Stomach (tissue), 9 donors: ENCODE measurements around the gene MAGI1. TPM values are rescaled to one million over a fixed set of nuclear protein-coding genes. Genes with fewer than 3 reads are reported as not detected.
A peak's percentile ranks its signal among the peaks of the same experiment; 100 is the strongest.

ENCODE experiments used
- DNase-seq, 2 donors: peaks; one replicate each; pipeline versions ENCODE4 v3.0.0 to v3.0.0-alpha.2; 2013 to 2019
- H3K27ac ChIP-seq, 5 donors: fragments of 200-600 bp in 4 of 5; sonication (generic) in 4 of 5; one replicate each; pipeline ENCODE4 v1.5.1; 2013 to 2019; ENCODE audit warnings: mild to moderate bottlenecking in 1 of 5, moderate library complexity in 1 of 5
- H3K27me3 ChIP-seq, 3 donors: fragments of 200-600 bp; sonication (generic); one replicate each; pipeline ENCODE4 v1.5.1; 2017 to 2019; ENCODE audit warnings: mixed run types in 1 of 3
- H3K36me3 ChIP-seq, 4 donors: fragments of 200-600 bp; sonication (generic); 1 replicate in 3 of 4; 2 replicates in 1 of 4; pipeline ENCODE4 v1.5.1; 2016 to 2019
- H3K4me1 ChIP-seq, 4 donors: fragments of 200-600 bp; sonication (generic); one replicate each; pipeline ENCODE4 v1.5.1; 2016 to 2019
- H3K4me3 ChIP-seq, 4 donors: fragments of 200-600 bp; sonication (generic) in 3 of 4; one replicate each; pipeline ENCODE4 v1.5.1; 2016 to 2019; ENCODE audit warnings: mild to moderate bottlenecking in 1 of 4
- H3K9me3 ChIP-seq, 4 donors: fragments of 200-600 bp; sonication (generic); one replicate each; pipeline ENCODE4 v1.5.1; 2016 to 2019
- CTCF ChIP-seq, 7 experiments: fragments of 450-650 bp in 4 of 7; fragments of 200-600 bp in 3 of 7; sonication (generic) in 3 of 7; IDR thresholded peaks; one replicate each; pipeline ENCODE4 v1.5.1; 2016 to 2019; ENCODE audit warnings: antibody characterized with exemption in 7 of 7, control low read depth in 2 of 7, mild to moderate bottlenecking in 1 of 7
- EP300 ChIP-seq: sonication (generic); formaldehyde crosslinking; IDR thresholded peaks from one replicate; pipeline ENCODE4 v1.6.1; 2017; ENCODE audit warnings: antibody characterized with exemption
- POLR2A ChIP-seq, 4 donors: fragments of 450-650 bp; IDR thresholded peaks; one replicate each; pipeline ENCODE4 v1.6.1; 2016; ENCODE audit warnings: antibody characterized with exemption in 4 of 4, control low read depth in 2 of 4, mild to moderate bottlenecking in 1 of 4, moderate library complexity in 1 of 4
- POLR2AphosphoS5 ChIP-seq, 3 donors: sonication (generic); formaldehyde crosslinking; IDR thresholded peaks; one replicate each; pipeline ENCODE4 v1.6.1; 2016; ENCODE audit warnings: antibody characterized with exemption in 3 of 3
- WGBS, 5 donors: extraction: QIAGEN DNeasy Blood & Tissue Kit in 3 of 5; methylation state at CpG; one replicate each; pipeline versions ENCODE4 v1.1.5 to v1.1.7; 2013 to 2018; 5-methylcytosine and 5-hydroxymethylcytosine counted together
- intact Hi-C: fragments of 100-400 bp; cut with DNase I; formaldehyde crosslinking; loops from one replicate; pipeline ENCODE4 v1.15.1; 2023; ENCODE audit warnings: low total_unique reads
- polyA plus RNA-seq, 3 donors: library from polyadenylated mRNA; stranded (reverse); fragments of 200-250 nt; gene quantifications; one replicate each; pipeline ENCODE4 v1.2.3, GENCODE V29; 2013
- total RNA-seq, 5 donors: library from RNA; depleted of rRNA; stranded (reverse); fragments of >200 nt; gene quantifications; one replicate each; pipeline versions ENCODE4 v1.1.0 to v1.2.3, GENCODE V29; 2014 to 2016
- donor health status: healthy with polysubstance abuse.
- donor health status: Bipolar disorder and iron deficiency.
- donor health status: healthy.

The MAGI1 gene
- total and polyA plus RNA-seq, 8 donors = 5.7 to 237 (median 84.8) TPM

DNA sequence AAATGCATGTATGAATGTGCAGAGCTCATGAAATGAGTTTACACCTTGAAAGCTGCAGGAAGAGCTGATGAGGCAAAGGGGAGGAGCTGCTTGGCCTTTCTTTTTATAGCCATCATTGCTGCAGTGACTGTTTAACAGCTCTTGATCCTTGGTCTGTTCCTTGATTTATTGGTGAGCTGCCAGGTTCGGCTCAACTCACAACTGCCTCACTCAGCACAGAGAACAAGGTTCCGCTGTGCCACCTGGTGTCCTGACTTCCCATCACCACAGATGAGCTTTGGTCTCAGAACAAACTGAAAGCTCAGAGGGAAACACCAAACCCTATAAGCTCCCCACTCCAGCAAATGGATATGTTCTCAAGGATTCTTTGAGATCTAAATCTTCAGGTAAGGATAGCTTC lies 626.1 kb downstream of the MAGI1 start:
- 31 to 45% (median 38%) methylated on average over 2 of the region's 2 CpGs for WGBS, 5 donors
- TF ChIP-seq POLR2A (IDR thresholded peaks at IDR 0.05) = no peak
- TF ChIP-seq CTCF (IDR thresholded peaks at IDR 0.05) = peak in 1 of 7 experiments; percentile 23
- peak in 1 of 3 donors; percentile 2 for TF ChIP-seq POLR2AphosphoS5 (IDR thresholded peaks at IDR 0.05)
- TF ChIP-seq EP300 = no peak
- no peak overlapping the region for H3K27ac ChIP-seq
- no peak overlapping the region for H3K4me3 ChIP-seq
- no peaks in the 10 kb centered on the region for H3K27me3 ChIP-seq
- peaks cover 0 to 5% (median 0%) of the 10 kb centered on the region in 4 donors for H3K36me3 ChIP-seq
- intact Hi-C loops = no loop called here
- H3K4me1 ChIP-seq = peaks cover 0 to 16% (median 3%) of the 10 kb centered on the region in 4 donors
- DNase-seq = peak; percentile 39 to 82
- H3K9me3 ChIP-seq = no peaks in the 10 kb centered on the region

DNA sequence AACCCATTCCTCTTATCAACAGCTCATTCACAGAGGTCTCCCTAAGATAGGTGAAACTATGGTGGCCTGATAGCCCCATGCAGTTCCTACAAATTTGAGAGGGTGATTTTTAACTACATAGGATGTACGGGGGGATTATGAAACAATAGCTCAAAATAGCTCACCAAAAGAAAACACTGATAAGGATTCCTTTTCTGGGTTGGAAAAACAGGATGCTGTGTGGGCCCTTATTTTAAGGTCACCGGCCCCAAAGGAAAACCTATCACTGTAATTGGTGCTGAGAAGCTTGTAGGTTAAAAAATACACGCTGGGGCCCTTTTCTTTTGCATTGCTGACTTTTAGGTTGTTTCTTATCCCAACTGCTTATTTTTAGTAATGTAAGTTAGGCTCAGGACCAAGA lies 627.4 kb downstream of the MAGI1 start:
- no peak for TF ChIP-seq EP300
- no peak for TF ChIP-seq CTCF (IDR thresholded peaks at IDR 0.05)
- no peak for TF ChIP-seq POLR2AphosphoS5 (IDR thresholded peaks at IDR 0.05)
- TF ChIP-seq POLR2A (IDR thresholded peaks at IDR 0.05) = no peak
- no peak overlapping the region for H3K4me3 ChIP-seq
- H3K9me3 ChIP-seq = no peaks in the 10 kb centered on the region
- DNase-seq = no peak
- peaks cover 0 to 16% (median 3%) of the 10 kb centered on the region in 4 donors for H3K4me1 ChIP-seq
- H3K27me3 ChIP-seq = no peaks in the 10 kb centered on the region
- 50 to 58% (median 54%) methylated on average over 3 of the region's 3 CpGs for WGBS, 5 donors
- intact Hi-C loops = no loop called here
- H3K27ac ChIP-seq = no peak overlapping the region
- peaks cover 0 to 5% (median 0%) of the 10 kb centered on the region in 4 donors for H3K36me3 ChIP-seq

- Histone ChIP-seq H3K36me3 (peaks cover 0 to 2% (median 0%) of the 10 kb centered on the region in 4 donors), H3K9me3 (no peaks in the 10 kb centered on the region), H3K27ac (no peak overlapping the region), H3K27me3 (no peaks in the 10 kb centered on the region), H3K4me1 (peaks cover 0 to 16% (median 3%) of the 10 kb centered on the region in 4 donors), H3K4me3 (no peak overlapping the region)
- TF ChIP-seq EP300 = no peak
- no peak for TF ChIP-seq POLR2AphosphoS5 (IDR thresholded peaks at IDR 0.05)
- TF ChIP-seq POLR2A (IDR thresholded peaks at IDR 0.05) = no peak
- TF ChIP-seq CTCF (IDR thresholded peaks at IDR 0.05) = no peak
- intact Hi-C loops = no loop called here
- no peak for DNase-seq
- 56 to 75% (median 64%) methylated on average over 3 of the region's 3 CpGs for WGBS, 5 donors
Measured at GRCh38 chr3:65409176-65409569, 629.5 kb downstream of the MAGI1 start.

- H3K36me3 ChIP-seq = no peaks in the 10 kb centered on the region
- no peak for TF ChIP-seq POLR2A (IDR thresholded peaks at IDR 0.05)
- no peak for TF ChIP-seq EP300
- no peak for TF ChIP-seq CTCF (IDR thresholded peaks at IDR 0.05)
- no peak for TF ChIP-seq POLR2AphosphoS5 (IDR thresholded peaks at IDR 0.05)
- H3K4me1 ChIP-seq = peaks cover 0 to 16% (median 3%) of the 10 kb centered on the region in 4 donors
- H3K27ac ChIP-seq = no peak overlapping the region
- H3K9me3 ChIP-seq = no peaks in the 10 kb centered on the region
- WGBS, 5 donors = 80 to 91% (median 85%) methylated on average over 6 of the region's 6 CpGs
- H3K4me3 ChIP-seq = no peak overlapping the region
- intact Hi-C loops = no loop called here
- no peaks in the 10 kb centered on the region for H3K27me3 ChIP-seq
- DNase-seq = no peak
Measured at GRCh38 chr3:65408531-65409175, 630.1 kb downstream of the MAGI1 start.
